Mammary epithelial cell (primary cell): ENCODE measurements around the gene NT5M.

Source experiments
- EZH2 ChIP-seq: IDR thresholded peaks from 2 replicates; pipeline ENCODE4 v1.6.1; 2012; ENCODE audit warnings: low read length, inconsistent platforms, borderline replicate concordance
- TF ChIP-seq, protein P1 (sequence below), 2 donors: IDR thresholded peaks in 1 of 2; conservative IDR thresholded peaks in 1 of 2; 2 replicates each; pipeline ENCODE4 v1.5.1; 2011 to 2012; ENCODE audit warnings: inconsistent platforms in 2 of 2, low read length in 2 of 2, mild to moderate bottlenecking in 2 of 2, control low read depth in 1 of 2, low read depth in 1 of 2; ENCODE audit not compliant: insufficient read depth in 1 of 2; ENCODE audit errors: extremely low read depth in 1 of 2

- TF ChIP-seq, protein P1, sequence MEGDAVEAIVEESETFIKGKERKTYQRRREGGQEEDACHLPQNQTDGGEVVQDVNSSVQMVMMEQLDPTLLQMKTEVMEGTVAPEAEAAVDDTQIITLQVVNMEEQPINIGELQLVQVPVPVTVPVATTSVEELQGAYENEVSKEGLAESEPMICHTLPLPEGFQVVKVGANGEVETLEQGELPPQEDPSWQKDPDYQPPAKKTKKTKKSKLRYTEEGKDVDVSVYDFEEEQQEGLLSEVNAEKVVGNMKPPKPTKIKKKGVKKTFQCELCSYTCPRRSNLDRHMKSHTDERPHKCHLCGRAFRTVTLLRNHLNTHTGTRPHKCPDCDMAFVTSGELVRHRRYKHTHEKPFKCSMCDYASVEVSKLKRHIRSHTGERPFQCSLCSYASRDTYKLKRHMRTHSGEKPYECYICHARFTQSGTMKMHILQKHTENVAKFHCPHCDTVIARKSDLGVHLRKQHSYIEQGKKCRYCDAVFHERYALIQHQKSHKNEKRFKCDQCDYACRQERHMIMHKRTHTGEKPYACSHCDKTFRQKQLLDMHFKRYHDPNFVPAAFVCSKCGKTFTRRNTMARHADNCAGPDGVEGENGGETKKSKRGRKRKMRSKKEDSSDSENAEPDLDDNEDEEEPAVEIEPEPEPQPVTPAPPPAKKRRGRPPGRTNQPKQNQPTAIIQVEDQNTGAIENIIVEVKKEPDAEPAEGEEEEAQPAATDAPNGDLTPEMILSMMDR (conservative IDR thresholded peaks at IDR 0.05 in 1 of 2, IDR thresholded peaks at IDR 0.05 in 1 of 2; ENCODE audit: extremely low read depth in 1 of 2, insufficient read depth in 1 of 2, low read depth in 1 of 2, low read length in 2 of 2): no peak
- no peak for TF ChIP-seq EZH2
Measured at GRCh38 chr17:17341452-17341851, 38.3 kb downstream of the NT5M start.
